Panc1 (cell line): Measurements from ENCODE around the gene IQCH.

Experiments
- CTCF ChIP-seq: fragments of 450-650 bp; IDR thresholded peaks from 2 replicates; pipeline ENCODE4 v1.5.1; 2017; ENCODE audit warnings: mild to moderate bottlenecking
- POLR2AphosphoS5 ChIP-seq: IDR thresholded peaks from 2 replicates; pipeline ENCODE4 v1.6.1; 2012; ENCODE audit warnings: mild to moderate bottlenecking, low read depth, low read length, moderate library complexity

GRCh38 chr15:67506775-67507747, 252.5 kb downstream of the IQCH start:
- TF ChIP-seq POLR2AphosphoS5 (no peak), CTCF (no peak)
